ENCODE data around the gene COL23A1.

DNA sequence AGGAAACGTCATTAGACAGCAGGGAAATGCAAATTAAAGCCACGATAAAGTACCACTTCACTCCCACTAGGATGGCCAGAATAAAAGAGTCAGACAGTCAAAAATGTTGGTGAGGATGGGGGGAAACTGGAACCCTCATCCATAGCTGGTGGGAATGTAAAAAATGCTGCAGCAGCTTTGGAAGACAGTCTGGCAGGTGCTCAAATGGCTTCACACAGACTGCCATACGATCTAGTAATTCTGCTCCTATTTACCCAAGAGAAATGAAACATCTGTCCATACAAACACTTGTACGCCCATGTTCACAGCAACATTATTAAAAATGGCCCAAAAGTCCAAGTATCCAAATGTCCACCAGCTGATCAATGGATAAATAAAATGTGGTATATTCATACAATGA lies 198.7 kb downstream of the COL23A1 start:
- TF ChIP-seq EZH2phosphoT487 (IDR thresholded peaks at IDR 0.05; ENCODE audit: borderline replicate concordance, low read length) = no peak
- TF ChIP-seq, protein P1, sequence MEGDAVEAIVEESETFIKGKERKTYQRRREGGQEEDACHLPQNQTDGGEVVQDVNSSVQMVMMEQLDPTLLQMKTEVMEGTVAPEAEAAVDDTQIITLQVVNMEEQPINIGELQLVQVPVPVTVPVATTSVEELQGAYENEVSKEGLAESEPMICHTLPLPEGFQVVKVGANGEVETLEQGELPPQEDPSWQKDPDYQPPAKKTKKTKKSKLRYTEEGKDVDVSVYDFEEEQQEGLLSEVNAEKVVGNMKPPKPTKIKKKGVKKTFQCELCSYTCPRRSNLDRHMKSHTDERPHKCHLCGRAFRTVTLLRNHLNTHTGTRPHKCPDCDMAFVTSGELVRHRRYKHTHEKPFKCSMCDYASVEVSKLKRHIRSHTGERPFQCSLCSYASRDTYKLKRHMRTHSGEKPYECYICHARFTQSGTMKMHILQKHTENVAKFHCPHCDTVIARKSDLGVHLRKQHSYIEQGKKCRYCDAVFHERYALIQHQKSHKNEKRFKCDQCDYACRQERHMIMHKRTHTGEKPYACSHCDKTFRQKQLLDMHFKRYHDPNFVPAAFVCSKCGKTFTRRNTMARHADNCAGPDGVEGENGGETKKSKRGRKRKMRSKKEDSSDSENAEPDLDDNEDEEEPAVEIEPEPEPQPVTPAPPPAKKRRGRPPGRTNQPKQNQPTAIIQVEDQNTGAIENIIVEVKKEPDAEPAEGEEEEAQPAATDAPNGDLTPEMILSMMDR (conservative IDR thresholded peaks at IDR 0.05; ENCODE audit: low read depth, low read length) = no peak

Data from PC-3 (cell line).